ENCODE measurements around the gene KIF17.
"Not testable (repeated sequence)": the region's sequence is repeated elsewhere in the genome, so short reads cannot be mapped to it uniquely, and the experiment has no call there.

KIF17 gene

GRCh38 chr1:20727746-20728316 is 10.0 kb upstream of the KIF17 start:
- no peak for DNase-seq (ENCODE audit: low read depth in 2 of 2)

- no peak for DNase-seq (ENCODE audit: low read depth in 2 of 2)
Measured at GRCh38 chr1:20726932-20727745, 9.3 kb upstream of the KIF17 start.

GRCh38 chr1:20726118-20726911 is 8.5 kb upstream of the KIF17 start:
- no peak for DNase-seq (ENCODE audit: low read depth in 2 of 2)

- no peak for DNase-seq (ENCODE audit: low read depth in 2 of 2)
Measured at GRCh38 chr1:20725189-20726117, 7.6 kb upstream of the KIF17 start.

GRCh38 chr1:20724364-20725188 is 6.8 kb upstream of the KIF17 start:
- no peak for DNase-seq (ENCODE audit: low read depth in 2 of 2)

GRCh38 chr1:20723537-20724363 is 5.9 kb upstream of the KIF17 start:
- DNase-seq (ENCODE audit: low read depth in 2 of 2), result no peak

- DNase-seq (ENCODE audit: low read depth in 2 of 2), result no peak
Measured at GRCh38 chr1:20723159-20723536, 5.3 kb upstream of the KIF17 start.

- DNase-seq (ENCODE audit: low read depth in 2 of 2), result no peak
Measured at GRCh38 chr1:20721117-20722061, 3.6 kb upstream of the KIF17 start.

GRCh38 chr1:20720631-20721091 is 2.9 kb upstream of the KIF17 start:
- no peak for DNase-seq (ENCODE audit: low read depth in 2 of 2)

GRCh38 chr1:20719871-20720620 is 2.2 kb upstream of the KIF17 start:
- DNase-seq (ENCODE audit: low read depth in 2 of 2), result no peak

GRCh38 chr1:20719261-20719660 is 1.5 kb upstream of the KIF17 start:
- DNase-seq (ENCODE audit: low read depth in 2 of 2), result no peak

GRCh38 chr1:20718343-20718882 is 606 bp upstream of the KIF17 start:
- DNase-seq (ENCODE audit: low read depth in 2 of 2), result not testable (repeated sequence)

- DNase-seq (ENCODE audit: low read depth in 2 of 2), result no peak
Measured at GRCh38 chr1:20716232-20716631, 1.6 kb downstream of the KIF17 start.

- no peak for DNase-seq (ENCODE audit: low read depth in 2 of 2)
Measured at GRCh38 chr1:20715406-20715805, 2.4 kb downstream of the KIF17 start.

GRCh38 chr1:20713440-20713839 is 4.4 kb downstream of the KIF17 start:
- no peak for DNase-seq (ENCODE audit: low read depth in 2 of 2)

- no peak for DNase-seq (ENCODE audit: low read depth in 2 of 2)
Measured at GRCh38 chr1:20712215-20712577, 5.6 kb downstream of the KIF17 start.
